GOT3 (cell line): ENCODE data around the gene KCNJ12.
"Not testable (repeated sequence)": the region's sequence is repeated elsewhere in the genome, so short reads cannot be mapped to it uniquely, and the experiment has no call there.

Experiments used
- DNase-seq: peaks from one replicate; lab custom pipeline; 2025; ENCODE audit warnings: mixed read lengths; lab: John Stamatoyannopoulos, UW

Gene KCNJ12

GRCh38 chr17:21422311-21423189 lies 46.4 kb downstream of the KCNJ12 start:
- DNase-seq = not testable (repeated sequence)

DNA sequence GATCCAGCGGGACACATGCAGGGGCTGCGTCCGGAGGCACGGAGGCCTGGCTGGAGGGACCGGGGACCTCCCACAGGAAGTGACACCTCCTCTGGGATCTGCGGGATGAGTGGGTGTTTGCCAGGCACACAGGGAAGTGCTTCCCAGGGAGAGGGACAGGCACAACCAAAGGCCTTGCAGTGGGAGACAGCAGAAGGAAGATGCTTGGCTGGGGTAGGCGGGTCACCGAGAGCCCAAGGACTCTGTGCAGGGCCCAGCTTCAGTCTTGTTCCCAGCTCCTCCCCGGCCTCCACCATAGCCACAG lies 47.0 kb downstream of the KCNJ12 start:
- DNase-seq = not testable (repeated sequence)

GRCh38 chr17:21424697-21425096 lies 48.5 kb downstream of the KCNJ12 start:
- not testable (repeated sequence) for DNase-seq

DNA sequence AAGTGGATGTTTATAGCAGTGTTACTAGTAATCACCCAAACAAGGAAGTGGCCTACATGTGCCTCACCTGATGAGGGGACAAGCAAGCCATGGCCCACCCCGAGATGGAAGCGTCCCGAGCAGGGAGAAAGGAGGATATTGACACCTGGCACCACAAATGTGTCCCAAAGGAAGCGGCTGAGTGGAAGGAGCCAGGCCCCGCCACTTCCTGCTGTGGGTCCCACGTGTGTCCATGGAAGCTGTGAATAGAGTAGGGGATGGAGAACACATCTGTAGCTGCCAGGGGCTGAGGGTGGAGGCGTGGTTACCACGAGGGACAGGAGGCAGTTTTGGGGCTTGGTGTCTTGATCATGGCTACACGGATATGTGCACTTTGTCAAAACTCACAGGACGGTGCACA lies 49.2 kb downstream of the KCNJ12 start:
- DNase-seq = no peak

DNA sequence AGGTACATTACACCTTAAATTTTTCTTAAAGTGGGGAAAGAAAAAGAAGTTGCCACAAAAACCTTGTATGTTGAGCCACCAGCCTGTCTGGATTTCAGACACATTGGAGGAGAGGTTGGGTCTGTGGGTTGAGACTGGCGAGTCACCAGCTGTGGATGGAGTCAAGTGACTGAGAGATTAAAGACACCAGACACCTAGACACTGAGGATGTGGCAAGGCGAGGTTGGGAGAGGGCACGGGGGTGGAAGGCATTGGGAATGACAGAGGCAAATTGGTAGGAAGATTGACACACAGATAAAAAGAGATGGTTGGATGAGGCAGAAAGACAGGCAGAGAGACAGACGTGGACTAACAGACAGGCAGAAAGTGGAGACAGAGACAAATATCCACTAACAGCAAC lies 49.6 kb downstream of the KCNJ12 start:
- no peak for DNase-seq

GRCh38 chr17:21426246-21426645 lies 50.1 kb downstream of the KCNJ12 start:
- DNase-seq = not testable (repeated sequence)

GRCh38 chr17:21426876-21427275 lies 50.7 kb downstream of the KCNJ12 start:
- not testable (repeated sequence) for DNase-seq

GRCh38 chr17:21427727-21428126 lies 51.6 kb downstream of the KCNJ12 start:
- DNase-seq = not testable (repeated sequence)

DNA sequence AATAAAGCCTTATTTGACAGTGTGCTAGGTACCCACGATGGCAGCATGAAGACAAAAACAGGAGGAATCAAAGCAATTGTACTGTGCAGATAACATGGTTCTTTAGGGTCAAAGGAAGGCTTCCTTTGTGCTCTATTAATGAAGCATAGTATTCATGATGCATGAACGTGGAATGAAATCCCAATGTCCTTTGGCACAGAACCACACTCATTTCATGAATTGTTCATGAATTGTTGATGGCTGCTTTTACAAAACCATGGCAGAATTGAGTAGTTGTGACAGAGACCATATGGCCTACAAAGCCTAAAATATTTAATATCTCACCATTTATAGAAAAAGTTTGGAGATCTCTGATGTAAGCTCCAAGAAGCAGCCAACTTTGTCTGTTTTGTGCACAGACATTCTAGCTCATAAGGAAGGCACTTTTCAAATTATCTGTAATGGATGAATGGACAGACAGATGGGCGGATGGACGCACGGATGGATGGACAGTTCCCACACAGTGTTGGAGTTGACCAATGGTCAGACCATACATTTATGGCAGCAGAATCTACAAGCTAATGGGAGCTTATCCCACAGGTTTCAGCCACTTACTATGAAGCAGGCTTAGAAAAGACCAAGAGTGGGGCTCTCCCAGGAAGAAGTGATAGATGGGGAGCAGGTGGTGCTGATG lies 52.7 kb downstream of the KCNJ12 start:
- DNase-seq = not testable (repeated sequence)

GRCh38 chr17:21429921-21430628 lies 53.9 kb downstream of the KCNJ12 start:
- DNase-seq = not testable (repeated sequence)

- not testable (repeated sequence) for DNase-seq
These were observed 57.8 kb downstream of the KCNJ12 start for GRCh38 chr17:21433971-21434370.

DNA sequence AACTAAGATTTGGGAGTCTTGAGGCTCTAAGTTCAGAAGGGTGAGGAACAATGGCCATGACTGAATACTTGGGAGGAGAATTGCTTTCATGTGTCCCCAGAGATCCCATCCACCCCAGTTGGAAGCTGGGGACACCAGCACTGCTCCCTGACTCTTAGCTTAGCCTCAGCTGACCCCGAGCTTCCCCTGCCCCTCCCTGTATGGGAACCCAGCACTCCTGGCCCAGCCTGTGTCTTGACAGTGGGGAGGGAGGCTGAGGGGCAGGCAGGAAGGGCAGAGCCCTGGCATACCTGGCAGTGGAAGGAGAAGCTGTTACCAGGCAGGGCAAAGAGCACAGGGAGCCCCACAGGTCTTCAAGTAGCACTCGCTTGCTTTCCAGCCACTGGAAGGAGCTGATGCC lies 58.8 kb downstream of the KCNJ12 start:
- not testable (repeated sequence) for DNase-seq

GRCh38 chr17:21436481-21436880 lies 60.3 kb downstream of the KCNJ12 start:
- not testable (repeated sequence) for DNase-seq

GRCh38 chr17:21436883-21437836 lies 61.0 kb downstream of the KCNJ12 start:
- not testable (repeated sequence) for DNase-seq

GRCh38 chr17:21438316-21439014 lies 62.3 kb downstream of the KCNJ12 start:
- DNase-seq = not testable (repeated sequence)

DNA sequence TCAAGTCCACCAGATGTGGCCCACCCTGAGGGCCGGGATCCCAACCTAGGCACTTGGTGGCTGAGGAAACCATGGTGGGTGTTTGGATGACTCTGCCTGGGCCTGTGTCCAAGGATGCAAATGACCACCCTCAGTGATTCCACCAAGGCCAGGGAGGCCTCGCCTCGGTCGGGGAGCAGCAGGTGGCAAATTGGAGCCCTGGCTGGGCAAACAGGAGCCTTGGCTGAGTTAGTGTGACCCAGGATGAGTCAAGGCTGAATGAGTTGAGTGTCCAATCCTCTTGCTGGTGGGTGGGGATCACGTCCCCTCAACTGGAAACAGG lies 62.8 kb downstream of the KCNJ12 start:
- not testable (repeated sequence) for DNase-seq

GRCh38 chr17:21445091-21445650 lies 69.0 kb downstream of the KCNJ12 start:
- no peak for DNase-seq

DNA sequence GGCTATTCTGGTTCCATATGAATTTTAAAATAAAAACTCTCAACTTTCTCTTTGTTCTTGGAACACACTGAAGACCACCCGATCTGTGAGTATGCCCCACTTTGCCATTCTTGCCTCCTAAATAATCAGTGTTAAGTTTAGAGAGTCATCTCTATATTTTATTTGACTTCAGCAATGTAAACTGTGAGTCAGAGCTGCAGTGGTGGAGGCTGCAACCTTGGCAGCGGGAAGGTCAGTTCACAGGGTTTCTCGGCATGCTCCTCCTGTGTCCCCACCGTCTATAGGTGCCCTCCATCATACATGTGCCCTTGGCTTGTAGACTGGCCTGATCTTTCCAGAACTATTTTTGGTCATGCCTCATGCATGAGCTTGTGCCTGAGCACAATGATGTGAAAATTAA lies 71.4 kb downstream of the KCNJ12 start:
- DNase-seq = not testable (repeated sequence)

GRCh38 chr17:21449891-21450290 lies 73.7 kb downstream of the KCNJ12 start:
- not testable (repeated sequence) for DNase-seq

GRCh38 chr17:21451975-21452374 lies 75.8 kb downstream of the KCNJ12 start:
- no peak for DNase-seq
